HG03575 (cell line): ENCODE measurements around the gene MAD1L1.

Source experiments
- ATAC-seq: cut with Tn5 transposase; IDR thresholded peaks from one replicate; pipeline ENCODE4 v1.9.1; 2021; ENCODE audit not compliant: unreplicated experiment, insufficient number of reproducible peaks, low FRiP score; ENCODE audit errors: extremely low read depth

The MAD1L1 gene

DNA sequence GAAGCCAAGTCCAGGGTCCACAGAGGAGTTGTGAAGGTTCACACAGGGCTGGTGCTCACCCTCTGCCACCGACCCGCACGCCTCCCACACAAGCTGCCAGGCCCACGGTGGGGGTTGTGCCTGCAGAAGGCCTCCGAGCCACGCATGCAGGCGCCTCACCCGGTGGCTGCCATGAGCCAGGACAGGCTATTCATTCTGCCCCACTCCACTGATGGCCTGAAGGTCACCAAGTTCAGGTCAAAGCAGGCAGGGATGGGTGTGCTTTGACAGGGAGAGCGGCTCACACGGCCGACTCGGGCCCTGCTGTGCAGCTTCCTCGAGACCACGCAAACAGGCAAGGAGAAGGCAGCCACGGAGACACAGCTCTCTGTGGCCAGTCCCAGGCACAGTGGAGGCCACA lies 143.9 kb downstream of the MAD1L1 start:
- no peak for ATAC-seq

DNA sequence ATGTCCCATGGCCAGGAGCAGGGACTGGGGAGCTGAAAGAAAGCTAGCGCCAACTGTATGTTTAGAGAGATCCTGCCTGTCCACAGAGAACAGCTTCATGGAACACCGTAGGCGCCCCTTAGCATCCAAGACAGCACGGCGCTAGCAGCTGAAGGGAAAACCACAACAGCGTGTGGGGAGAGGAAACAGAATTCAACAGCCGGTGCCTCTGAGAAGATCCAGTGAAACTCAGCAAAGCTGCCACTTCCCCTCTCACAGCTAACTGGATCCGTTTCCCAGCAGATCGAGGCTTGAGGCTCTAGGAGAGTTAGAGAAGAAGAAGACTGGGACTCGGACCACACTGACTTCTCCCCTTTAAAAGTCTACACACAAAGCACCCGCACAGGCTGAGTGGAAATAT lies 145.0 kb downstream of the MAD1L1 start:
- ATAC-seq = no peak

DNA sequence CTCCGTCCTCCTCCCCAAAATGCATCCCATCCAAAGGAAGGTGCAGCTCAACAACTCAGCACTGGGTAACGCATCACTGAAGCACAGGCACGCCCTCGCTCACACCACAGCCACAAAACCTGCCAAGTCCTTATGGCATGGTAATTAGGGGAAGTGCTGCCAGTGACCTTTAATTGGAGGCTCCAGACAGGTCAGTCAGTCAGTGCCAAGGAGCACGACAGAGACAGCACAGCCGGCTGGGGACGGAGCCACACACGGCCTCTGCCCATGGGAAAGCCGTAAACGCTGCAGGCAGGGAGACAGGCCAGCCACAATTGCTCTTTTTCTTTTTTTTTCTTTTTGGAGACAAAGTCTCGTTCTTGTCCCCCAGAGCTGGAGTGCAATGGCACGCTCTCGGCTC lies 146.5 kb downstream of the MAD1L1 start:
- no peak for ATAC-seq

DNA sequence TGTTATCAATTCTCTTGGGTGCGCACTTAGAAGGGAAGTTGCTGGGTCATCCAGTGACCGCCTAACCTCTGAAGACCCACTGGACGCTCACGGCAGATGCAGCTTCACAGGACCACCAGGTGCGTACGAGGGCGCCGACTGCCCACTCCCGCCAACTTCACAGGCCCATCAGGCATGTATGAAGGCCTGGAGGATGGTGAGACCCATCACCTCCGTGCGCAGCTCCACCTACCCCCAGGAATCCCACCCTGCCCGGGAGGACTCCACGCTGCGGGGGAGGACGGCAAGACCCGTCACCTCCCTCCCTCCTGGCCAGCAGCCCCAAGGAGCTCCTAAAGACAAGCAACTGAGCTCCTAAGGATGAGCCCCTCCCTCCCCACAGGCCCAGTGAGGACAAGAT lies 146.9 kb downstream of the MAD1L1 start:
- no peak for ATAC-seq

DNA sequence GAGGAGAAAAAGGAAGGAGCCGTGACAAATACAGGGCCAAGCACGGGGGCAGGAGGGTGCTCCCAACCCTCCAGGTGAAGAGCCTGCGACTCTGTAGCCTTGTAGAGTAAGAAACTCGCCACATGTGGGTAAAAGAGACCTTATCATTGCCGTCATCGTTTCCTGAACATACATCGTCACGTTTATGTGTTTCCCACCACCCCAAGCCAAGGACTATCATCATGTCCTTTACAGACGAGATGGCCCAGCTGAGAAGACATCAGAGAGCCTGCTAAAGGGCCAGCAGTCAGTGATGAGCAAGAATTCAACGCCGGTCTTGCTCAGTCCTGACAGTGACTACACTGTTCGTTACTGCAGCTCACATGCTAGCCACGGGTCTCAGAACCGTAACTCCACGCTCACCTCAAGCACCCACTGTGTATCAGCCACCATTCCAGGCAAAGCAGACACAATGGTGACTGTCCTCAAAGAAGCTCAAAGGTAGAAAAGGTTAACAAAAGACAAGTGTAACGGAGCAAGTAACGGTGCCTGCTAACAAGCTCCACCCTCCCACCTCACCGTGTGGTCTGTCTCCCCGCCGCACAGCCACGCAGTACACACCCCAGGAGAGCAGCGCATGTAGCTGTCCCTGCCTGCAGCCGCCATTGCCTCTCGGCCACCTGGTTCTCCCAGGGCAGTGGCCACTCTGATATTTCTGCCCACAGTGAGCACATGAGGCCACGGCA lies 147.8 kb downstream of the MAD1L1 start:
- ATAC-seq = no peak

DNA sequence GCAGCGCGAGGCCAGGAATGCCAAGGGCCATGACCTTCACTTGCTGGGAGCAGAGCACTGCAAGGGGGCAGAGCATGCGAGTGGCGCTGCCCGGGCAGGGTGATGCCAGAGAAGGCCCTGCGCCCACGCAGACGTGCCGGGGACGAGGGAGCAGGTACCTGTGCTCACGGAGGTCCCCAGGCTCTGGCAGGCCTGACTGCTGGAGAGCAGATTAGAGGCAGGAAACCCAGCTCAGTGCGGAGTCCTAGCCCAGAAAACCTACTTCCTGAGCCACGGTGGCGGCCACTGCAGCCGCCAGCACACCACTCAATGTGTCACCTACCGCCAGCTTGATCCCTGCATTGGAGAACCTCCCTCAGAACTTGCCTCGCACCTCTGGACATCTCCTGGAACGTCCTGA lies 148.4 kb downstream of the MAD1L1 start:
- ATAC-seq = no peak

DNA sequence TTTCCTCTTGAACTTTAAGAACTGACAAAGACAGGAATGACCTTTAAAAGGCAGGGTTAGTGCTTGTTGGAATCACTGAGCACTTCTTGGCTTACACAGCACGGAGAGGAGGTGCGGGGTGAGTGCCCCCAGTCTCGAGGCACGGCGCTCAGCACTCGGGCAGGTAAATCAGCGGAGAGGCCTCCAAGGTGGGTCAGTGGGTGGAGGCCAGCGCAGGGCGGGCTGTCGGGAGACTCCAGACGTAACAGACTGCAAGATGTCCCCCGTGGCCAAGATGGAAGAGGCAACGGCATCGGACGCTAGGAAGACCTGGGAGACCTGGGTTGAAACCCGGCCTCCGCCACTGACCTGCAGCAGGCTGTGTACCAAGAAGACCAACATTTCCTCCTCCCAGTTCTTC lies 149.4 kb downstream of the MAD1L1 start:
- no peak for ATAC-seq

DNA sequence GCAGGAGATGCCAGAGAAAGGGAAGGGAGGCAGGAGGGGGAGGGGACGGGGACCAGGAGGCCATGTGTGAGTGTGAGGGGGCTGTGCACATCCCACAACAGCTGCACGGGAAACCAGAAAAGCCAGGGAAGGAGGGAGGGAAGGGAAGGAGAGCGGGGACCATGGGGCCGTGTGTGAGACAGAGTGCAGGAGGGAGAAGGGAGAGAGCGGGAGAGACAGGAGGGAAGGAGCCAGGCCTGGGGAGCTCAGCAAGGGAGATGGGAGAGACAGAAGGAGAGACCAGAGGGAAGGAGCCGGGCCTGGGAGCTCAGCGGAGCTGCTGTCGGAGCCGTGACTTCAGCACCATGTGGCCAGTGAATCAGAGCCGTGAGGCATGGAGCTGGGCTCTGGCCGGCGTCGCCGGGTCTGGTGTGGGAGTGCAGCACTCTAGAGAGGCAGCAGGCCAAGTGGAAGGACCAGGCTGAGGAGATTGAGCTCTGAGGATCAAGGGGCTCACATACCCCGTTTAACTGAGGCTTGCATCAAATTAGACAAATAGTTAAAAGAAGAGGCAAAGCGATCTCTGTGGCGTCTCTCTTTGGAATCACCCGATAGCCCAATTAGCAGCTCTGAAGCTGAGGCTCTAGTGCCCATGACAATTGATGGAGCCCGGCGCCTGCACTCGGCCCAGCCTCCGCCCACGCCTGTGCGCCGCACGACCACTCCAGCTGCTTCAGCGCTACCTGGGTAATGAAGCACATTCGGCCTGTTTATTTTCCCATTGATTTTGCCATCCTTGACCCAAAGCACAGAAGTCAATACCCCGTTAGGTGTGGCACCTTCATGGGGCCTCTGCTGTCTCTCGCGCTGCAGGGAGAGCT lies 150.4 kb downstream of the MAD1L1 start:
- no peak for ATAC-seq

DNA sequence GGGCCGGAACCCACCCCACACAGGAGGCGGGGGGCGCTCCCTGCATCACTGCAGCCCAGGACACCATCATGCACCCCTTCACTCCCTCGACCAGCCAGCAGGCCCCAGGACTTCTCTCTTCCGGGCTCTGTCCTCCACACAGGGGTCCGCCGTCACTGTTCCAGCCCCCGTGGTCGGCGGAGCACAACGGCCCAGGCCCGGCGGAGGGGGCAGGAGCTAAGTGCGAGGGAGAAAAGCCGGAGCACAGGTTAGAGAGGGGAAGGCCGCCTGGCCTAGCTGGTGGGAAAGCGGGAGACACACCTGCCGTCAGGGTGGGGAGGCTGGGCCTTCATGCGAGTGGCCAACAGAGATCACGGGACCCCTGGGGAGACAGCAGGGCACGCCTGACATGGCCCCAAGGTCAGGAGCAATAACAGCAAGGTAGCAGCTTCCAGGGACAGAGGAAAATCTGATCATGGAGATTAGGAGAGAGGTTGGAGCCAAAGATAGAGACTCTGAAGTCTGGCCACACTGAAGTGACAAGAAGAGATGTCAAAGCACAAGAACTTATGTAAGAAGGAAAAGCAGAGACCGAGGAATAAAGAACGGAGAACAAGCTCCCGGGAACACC lies 151.1 kb downstream of the MAD1L1 start:
- ATAC-seq = no peak

DNA sequence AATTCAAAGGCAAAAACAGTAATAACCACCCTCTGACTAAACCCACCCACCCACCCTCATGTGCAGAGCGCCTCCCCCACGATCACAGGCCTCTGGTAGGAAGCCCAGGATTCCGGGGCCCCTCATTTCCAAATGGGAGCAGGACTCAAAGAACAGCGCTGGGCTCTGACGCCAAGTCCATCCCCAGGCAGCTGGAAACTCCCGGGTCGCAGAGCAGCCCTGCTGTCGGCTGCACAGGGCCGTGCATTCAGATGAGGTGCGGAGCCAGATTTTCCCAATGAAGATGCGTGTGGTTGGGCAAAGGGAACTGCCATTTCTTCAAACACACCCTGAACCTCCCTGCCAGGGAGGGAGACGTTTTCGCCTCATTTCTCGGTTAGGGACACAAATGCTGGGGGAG lies 152.3 kb downstream of the MAD1L1 start:
- no peak for ATAC-seq

DNA sequence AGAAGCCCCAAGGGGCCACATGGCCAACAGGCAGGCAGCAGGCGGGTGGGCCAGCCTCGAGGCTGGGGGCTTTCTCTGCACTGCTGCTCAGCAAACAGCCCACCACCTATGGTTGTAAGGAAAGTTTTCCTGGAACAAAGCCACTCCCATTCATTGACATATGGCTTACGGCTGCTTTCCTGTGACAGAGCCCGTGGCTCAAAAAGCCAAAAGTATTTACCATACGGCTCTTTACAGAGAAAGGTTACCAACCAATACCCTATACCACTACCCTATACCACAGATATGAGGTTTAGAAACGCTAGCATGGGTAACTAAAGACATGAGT lies 152.7 kb downstream of the MAD1L1 start:
- ATAC-seq = no peak

DNA sequence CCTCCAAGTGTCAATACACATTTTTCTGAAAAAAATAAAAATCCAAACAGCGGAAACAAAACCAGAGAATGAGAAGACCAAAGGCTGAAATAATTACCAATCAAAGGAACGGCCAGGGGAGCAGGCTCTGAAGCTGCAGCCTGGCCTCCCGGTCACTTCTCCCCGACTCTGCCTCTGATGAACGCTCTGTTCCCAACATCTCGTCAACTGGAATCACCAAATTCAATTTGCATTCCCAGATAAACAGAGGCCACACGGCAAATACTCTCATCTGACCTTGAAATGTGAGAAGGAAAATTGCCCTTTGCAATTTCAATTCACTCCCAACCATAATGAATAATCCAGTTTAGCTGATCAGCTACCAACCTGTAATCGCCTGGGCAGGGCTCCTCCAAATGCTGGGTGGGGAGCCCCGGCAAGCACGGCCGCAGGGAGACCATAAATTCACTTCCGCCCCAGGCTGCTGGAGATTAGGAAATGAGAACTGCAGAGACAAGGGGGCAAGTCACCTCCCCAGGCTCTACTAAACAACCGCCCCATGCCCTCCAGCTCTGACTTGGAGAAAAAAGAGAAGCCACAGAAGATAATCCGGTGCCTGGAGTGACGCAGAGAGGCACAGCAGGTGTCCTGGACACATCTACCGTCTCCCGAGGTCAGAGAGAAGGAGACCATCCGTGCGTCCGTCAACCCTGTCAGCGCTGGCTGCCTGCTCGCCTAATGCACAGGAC lies 153.2 kb downstream of the MAD1L1 start:
- no peak for ATAC-seq

DNA sequence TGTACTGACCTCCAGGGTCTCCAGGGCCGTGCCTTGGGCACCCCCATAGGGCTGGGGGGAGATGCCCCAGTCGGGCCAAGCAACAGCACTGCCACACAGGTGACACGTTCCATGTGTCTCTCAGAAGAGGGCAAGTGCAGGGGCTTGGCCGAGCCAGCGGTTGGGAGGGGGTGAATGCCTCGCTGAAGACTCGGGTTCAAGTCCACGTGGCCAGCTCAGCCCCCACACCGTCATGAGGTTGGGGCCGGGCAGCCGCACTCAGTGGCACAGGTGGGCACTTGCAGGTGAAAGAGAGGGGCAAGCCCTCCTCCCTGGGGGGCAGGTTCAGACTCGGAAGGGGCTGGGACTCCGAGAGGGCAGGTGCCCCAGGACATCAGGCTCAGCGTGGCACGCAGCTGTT lies 153.8 kb downstream of the MAD1L1 start:
- no peak for ATAC-seq

DNA sequence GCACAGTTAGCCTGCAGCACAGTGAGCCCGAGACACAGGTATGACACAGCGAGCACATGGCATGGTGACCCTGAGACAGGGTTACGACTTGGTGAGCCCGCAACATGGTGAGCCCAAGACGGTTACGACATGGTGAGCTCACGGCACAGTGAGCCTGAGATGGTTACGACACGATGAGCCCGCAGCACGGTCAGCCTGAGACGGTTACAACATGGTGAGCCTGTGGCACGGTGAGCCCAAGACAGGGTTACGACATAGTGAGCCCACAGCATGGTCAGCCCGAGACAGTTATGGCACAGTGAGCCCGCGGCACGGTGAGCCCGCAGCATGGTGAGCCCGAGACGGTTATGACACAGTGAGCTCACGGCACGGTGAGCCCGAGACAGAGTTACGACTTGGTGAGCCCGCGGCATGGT lies 156.1 kb downstream of the MAD1L1 start:
- no peak for ATAC-seq

DNA sequence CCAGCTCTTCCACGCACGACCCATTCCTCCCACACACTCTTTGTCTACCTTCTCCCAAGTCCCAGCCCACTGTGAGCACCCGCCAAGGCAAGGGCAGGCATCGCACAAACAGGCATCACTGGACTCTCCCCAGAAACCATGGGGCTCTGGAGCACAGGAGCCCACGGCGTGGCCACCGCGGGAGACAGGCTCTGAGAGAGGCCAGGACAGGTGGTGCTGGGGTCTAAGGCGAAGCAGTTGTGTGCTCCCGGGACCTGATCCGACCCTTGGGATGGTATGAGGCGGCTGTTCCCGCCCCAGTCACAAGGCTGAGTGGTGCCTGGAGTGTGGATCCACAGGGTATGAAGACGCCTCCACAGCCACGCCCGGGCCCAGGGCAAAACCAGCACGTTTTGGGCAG lies 156.9 kb downstream of the MAD1L1 start:
- no peak for ATAC-seq

DNA sequence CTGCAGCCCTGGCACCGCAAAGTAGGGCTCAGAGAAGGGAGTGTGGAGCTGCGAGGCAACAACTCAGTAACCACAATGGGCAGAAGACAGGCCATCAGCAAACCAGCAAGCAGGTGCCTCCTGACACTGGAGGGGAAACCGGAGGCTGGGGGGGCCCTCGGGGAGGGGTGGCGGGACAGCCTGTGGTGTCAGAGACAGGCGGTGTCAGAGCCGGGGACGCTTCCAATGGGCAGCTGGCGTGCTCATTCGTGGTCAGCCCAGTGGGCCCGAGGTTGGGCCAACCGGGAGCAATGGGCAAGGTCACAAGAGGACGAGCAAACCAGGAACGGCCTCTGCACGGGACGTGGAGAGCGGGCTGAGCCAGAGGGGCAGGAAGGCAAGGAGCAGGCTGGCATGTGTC lies 158.1 kb downstream of the MAD1L1 start:
- no peak for ATAC-seq

DNA sequence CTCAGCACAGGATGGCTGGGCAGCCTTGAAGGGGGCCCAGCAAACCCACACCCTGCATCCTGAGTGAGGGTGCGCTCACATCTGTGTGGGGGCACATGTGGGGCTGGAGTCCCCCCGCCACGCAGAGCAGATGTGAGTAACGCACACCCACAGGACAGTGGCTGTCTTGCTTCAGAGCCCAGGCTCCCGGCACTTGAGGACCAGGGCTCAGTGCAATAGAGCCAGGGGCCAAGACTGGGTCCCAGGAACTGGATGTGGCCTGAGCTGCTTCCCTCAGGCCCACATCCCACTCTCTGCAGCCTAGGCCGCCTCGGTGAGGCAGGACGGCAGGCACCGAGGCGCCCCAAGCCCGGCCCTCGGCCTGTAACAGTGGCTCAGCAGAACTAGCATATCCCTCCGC lies 159.9 kb downstream of the MAD1L1 start:
- no peak for ATAC-seq

DNA sequence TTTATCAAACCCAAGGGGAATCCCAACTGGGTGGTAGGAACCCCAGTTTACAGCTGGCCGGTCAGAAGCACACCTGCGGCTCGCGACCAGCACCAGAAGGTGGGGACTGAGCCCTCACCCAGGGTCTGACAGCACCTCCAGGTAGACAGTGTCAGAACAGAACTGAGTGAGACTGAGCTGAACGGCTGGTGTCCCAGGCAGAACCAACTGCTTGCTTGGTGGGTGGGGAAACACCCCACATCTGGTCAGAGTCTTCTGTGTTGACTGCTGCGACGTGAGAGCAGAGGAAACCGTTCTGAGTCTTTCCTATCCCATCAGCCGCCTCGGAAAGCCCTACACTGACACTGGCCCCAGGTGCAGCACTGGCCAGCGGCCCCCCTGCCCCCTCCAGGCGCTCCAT lies 160.7 kb downstream of the MAD1L1 start:
- ATAC-seq = no peak

DNA sequence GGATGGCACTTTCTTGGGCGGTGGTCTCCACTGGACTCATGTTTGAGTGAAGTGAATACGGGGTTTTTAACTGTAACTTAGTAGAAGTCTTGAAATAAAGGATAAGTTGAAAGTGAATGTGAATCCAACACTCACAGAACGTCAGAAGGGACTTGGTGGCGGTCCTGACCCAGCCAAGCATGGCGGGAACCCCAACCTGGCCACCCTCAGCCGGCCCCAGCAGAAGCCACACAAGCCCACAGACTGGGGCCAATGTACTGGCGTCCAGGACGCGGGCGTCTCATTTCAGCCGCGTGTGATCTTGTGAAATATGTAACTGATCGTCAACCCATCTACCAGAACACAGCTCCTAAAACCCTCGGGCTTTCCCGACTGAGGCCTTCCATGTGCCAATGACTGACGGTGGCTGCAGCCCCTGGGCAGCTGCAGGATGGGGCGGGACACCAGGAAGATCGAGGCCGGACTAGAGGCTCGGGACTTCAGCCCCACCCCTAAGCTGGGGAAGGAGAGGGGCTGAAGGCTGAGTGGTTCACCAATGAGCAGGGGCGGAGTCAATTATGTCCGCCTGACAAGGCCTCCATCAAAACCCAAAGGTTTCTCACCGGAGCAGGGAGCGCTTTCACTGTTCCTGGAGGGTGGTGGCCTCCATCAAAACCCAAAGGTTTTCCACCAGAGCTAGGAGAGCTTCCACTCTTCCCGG lies 161.5 kb downstream of the MAD1L1 start:
- no peak for ATAC-seq
